ENCODE measurements around the gene ATP6V1B1. TPM values are rescaled to one million over a fixed set of nuclear protein-coding genes. Genes with fewer than 3 reads are reported as not detected.
A peak's percentile ranks its signal among the peaks of the same experiment; 100 is the strongest.

ATP6V1B1 gene
- total RNA-seq: 2.4 TPM
- long read RNA-seq: 0 reads

DNA sequence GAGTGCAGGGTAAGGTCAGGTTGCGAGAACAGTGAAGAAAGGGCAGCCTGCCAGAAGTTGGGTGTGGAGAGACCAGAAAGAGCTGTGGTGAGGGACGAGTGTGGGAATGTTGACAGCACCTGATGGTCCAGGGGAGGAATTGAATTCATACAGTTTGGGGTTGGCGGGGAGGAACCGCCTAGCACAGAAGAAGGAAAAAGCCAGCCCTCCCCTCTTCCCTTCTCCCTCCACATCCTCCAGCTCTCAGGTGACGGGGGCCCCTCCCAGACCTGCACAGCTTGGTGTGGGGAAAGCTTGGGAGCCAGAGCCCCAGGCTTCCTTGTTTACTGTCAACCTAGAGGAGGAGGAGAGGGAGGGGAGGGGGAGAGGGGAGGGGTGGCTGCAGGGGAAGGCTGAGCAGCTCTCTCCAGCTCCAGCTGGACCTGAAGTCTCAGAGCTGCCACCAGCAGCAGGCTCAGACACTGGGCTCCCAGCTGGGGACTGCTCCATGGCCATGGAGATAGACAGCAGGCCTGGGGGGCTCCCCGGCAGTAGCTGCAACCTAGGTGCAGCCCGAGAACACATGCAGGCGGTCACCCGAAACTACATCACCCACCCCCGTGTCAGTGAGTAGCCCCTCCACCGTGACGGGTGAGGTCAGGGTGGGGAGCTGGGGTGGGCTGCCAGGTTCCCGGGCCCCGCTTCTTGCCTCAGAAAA is at the start of gene ATP6V1B1:
Gene ATP6V1B1 (plus strand): TSS at position 433 of the 697 bp plus-strand sequence. CDS start 55 bp downstream, at position 488.
- peak; percentile 84 for DNase-seq (ENCODE audit: low spot score)

GRCh38 chr2:70886541-70886987 is 49.1 kb upstream of the ATP6V1B1 start:
- peak; percentile 30 for DNase-seq (ENCODE audit: low spot score)

DNA sequence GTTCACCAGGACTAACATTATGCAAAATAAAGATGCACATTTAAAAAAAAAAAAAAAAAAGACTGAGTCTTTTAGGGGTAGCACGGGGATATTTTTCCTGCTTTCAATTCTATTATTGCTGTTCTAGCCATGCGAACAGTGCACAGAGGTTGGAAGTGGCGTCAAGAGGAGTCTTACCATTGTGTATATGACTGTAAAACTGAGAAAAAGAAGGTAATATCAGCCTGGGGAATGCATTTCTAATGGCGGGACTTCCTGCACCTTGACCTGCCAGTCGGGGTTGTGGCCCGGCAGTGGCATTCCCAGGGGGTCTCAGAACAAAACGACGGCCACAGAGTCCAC is 48.5 kb upstream of the ATP6V1B1 start:
- no peak for DNase-seq (ENCODE audit: low spot score)

DNA sequence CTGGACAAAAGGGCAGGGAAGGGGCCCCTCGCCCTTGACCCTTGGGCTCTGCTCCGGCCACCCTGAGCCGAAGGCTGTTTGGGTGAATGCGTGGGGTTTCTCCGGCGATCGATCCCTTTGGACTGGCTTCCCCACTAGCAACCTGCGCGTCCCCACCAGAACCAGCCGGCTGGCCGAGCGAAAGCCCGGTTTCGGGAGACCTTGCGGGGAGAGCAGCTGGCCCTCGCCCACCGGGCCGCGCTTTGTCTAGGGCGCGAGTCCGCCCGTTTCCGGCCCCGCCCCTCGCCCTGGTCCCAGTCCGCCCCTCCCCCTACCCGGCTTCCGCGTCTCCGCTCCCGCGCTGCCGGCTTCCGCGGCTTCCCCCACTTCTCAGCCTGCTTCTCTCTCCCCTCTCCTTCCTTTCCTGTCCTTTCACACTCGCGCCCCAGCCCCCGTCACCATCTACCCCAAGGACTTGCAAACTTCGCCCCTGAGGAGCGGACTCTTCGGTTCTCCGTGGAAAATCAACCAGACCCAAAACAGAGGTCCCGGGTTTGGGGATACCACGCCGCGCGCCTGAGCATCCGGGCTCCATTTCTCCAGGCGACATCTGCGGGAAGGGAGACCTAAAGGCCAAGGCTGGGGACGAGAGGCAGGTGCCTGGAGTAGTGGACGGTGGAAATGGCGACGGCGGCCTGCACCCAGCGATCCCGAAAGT is 48.0 kb upstream of the ATP6V1B1 start:
- no peak for DNase-seq (ENCODE audit: low spot score)

DNA sequence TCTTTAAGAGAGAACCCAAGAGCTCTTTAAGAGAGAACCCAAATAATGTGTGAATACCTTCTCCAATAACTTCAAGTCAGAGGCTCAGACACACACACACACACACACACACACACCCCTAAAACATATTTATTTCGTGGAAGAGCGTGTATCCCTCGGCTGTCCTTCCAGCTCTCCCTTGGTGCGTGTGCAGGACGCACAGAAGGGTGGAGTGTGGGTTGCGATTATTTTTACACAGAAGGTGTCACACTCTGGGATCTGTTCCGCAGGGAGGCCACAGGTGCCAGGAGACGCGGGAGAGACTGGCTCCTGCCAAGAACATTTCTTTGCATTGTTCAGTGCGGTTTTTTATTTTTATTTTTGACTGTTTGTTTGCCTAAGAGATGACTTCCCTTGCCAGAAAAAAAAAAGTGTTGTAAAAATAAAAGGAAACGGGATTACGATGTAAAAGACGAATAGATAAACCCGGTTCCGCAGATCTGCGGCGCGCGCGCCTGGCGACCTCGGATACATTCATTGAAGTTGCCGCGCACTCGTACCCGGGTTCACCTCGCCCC is 47.3 kb upstream of the ATP6V1B1 start:
- no peak for DNase-seq (ENCODE audit: low spot score)

DNA sequence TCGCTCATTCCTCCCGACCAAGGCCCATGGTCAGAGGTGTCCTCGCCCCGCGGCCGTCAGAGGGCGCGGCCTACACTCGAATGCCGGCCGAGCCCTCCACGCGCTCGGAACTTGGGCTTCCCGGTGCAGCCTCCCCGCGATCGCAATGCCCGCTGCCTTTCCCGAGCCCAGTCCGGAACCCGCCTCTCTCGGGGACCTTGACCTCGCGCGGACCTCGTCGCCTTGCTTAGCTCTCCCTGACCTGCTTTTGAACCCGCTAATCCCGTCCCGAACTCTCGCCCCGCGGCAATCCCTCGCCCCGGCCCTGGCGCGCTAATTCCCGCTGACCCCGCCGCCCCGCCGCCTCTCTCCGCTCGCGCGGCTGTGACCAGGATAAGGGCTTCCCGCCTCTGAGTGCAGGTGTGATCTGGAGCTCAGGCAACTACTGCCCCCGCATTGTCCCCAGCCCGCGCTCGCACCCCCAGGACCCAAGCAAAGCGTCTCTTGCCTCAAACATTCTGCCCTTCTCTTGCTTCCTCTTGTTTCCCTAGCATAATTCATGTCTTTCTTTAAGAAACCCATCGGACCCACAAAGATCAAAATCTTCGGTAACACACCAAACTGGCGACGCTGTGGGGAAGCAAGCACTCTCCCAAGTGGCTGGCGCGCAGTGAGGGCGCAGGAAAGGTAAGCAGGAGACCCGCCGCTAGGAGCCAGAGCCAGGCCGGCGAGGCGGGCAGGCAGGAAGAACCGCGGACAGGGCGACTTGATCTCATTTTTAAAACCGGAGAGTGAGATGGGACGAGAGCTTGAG is 46.6 kb upstream of the ATP6V1B1 start:
- DNase-seq (ENCODE audit: low spot score): no peak

- DNase-seq (ENCODE audit: low spot score): no peak
Measured at GRCh38 chr2:70889716-70890037, 46.0 kb upstream of the ATP6V1B1 start.

GRCh38 chr2:70890469-70891065 is 45.1 kb upstream of the ATP6V1B1 start:
- no peak for DNase-seq (ENCODE audit: low spot score)

DNA sequence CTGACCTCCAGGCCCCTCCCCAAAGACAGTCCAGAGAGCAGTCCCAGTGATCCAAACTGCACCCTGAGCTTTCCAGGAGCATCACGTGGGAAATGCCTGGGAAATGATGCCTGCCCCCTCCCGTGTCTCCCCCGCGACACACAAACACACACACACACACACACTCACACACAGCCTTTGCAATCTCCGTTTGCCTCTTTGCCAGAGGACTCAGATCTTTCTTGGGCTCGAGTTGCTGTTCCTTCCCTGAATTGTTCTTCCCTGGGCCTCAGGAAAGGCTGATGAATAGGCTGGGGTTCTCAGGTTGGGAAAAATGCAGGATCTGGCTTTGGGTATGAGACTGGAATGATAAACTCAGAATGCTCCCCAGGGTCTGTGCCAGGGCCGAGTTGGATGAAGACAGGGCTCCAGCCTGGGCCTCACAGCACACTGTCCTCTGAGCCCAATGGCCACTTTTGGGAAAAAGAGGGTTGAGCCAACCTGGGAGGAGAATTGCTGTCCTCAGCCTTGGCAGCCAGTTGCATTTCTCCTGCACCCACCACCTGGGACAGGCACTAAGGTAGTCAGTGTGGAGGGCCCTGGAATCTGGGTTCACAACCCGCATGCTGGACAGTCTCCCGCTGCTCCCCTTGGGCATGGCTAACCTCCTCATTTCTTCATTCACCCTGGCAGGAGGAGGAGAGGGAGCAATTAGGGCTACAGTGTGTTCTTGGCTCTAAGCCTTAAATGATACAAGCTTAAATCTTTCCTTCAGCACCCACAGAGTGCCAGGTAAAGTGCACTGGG is 43.9 kb upstream of the ATP6V1B1 start:
- no peak for DNase-seq (ENCODE audit: low spot score)

- no peak for DNase-seq (ENCODE audit: low spot score)
Measured at GRCh38 chr2:70892750-70893149, 43.0 kb upstream of the ATP6V1B1 start.

GRCh38 chr2:70893186-70893585 is 42.5 kb upstream of the ATP6V1B1 start:
- no peak for DNase-seq (ENCODE audit: low spot score)

- no peak for DNase-seq (ENCODE audit: low spot score)
Measured at GRCh38 chr2:70894765-70895164, 40.9 kb upstream of the ATP6V1B1 start.

GRCh38 chr2:70895249-70895648 is 40.5 kb upstream of the ATP6V1B1 start:
- DNase-seq (ENCODE audit: low spot score): no peak

- DNase-seq (ENCODE audit: low spot score): no peak
Measured at GRCh38 chr2:70895998-70896764, 39.5 kb upstream of the ATP6V1B1 start.

- DNase-seq (ENCODE audit: low spot score): no peak
Measured at GRCh38 chr2:70896765-70897202, 38.9 kb upstream of the ATP6V1B1 start.

DNA sequence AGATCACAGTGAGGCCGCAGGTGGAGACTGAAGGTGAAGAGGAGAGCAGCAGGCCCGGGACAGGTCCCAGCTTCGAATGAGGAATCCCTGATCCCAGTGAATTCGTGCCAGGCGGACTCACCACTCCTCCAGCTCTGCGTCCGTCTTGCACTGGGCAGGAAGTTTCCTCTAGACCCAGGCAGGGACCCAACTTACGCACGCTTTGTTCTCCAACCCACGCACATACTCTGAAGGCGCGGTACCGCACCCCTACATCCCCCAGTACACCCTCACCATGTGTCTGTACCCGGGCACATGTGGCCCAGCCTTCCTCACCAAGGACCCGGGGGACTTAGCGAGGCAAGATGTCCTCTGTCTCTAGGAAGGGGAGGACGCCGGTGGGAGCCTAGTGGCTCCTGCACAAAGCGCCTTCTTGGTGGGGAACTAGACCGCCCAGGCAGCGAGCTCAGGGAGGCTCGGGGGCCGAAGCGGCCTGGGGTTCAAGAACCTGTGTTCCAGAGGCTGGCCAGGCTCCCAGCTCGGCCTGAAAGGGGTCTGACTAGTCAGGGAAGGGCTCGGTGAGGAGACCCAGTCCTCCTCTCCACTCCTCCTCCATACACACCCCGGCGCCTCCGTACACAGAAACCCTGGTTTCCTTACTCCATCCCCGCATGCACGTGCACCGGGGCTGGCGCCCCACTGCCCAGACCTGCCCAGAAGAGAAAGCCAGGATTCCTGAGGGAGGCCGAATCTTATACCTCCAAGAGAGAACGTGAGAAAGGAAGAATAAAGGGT is 38.3 kb upstream of the ATP6V1B1 start:
- no peak for DNase-seq (ENCODE audit: low spot score)

GRCh38 chr2:70897977-70898226 is 37.8 kb upstream of the ATP6V1B1 start:
- no peak for DNase-seq (ENCODE audit: low spot score)

DNA sequence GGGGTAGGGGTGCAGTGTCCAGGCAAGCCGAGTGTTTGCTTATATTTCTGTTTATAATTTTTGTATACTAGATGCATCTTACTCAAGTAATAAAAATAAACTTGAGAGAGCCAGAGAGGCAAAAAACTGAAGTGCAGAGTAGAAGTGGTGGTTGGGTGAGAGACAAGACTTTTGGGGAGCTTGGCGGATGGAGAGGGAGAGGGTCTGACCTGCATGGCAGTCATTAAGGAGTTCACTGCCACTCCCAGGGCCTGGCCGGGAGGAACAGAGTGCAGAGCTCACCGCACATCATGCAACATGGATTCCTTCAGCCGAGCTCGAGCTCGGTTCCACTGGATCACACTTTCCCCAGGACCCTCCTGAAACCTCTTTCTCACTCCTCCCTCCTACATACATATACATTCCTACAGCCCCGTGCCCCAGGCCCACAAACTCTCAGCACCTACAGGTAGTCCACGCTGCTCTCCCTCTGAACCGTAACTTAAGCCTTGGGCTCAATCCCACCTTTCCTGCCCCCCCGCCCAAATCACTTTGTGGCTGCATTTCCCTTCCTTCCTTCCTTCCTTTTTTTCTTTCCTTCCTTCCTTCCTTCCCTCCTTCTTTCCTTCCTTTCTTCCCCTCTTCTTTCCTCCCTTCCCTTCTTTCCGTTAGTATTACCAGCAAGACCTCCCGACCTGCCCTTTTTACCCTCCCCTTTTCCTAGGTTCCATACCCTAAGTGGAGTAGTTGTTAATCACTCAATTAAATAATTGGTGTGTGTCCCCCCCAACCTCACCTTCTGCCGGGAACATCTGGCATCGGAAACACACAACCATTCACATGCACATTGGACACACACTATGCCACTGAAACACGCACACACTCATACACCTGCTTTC is 37.1 kb upstream of the ATP6V1B1 start:
- DNase-seq (ENCODE audit: low spot score): peak; percentile 67
